Heart right ventricle (tissue), 16 donors: ENCODE results near the gene BUB1B. TPM values are rescaled to one million over a fixed set of nuclear protein-coding genes. Genes with fewer than 3 reads are reported as not detected.
"Not testable (repeated sequence)": the region's sequence is repeated elsewhere in the genome, so short reads cannot be mapped to it uniquely, and the experiment has no call there.

ENCODE experiments used
- ATAC-seq, 8 donors: fragments of 200-7000 bp; cut with Tn5 transposase; one replicate each; pipeline ENCODE4 v1.9.1; 2020; ENCODE audit warnings: mild to moderate bottlenecking in 8 of 8, moderate library complexity in 8 of 8, moderate number of reproducible peaks in 1 of 8
- DNase-seq, 2 donors: peaks; one replicate each; pipeline ENCODE4 v3.0.0-alpha.2; 2020
- H3K27ac ChIP-seq, 10 donors: fragments of 200-600 bp; sonication (generic) in 2 of 10; one replicate each; pipeline versions ENCODE4 v1.5.0 to v1.8.0; 2020 to 2022; ENCODE audit warnings: mild to moderate bottlenecking in 3 of 10
- H3K27me3 ChIP-seq, 7 donors: fragments of 200-600 bp; one replicate each; pipeline ENCODE4 v1.8.0; 2021 to 2022; ENCODE audit warnings: mild to moderate bottlenecking in 2 of 7
- H3K36me3 ChIP-seq, 9 donors: fragments of 200-600 bp; sonication (generic) in 1 of 9; one replicate each; pipeline versions ENCODE4 v1.5.0 to v1.8.0; 2020 to 2022; ENCODE audit warnings: mild to moderate bottlenecking in 2 of 9
- H3K4me1 ChIP-seq, 9 donors: fragments of 200-600 bp; sonication (generic) in 1 of 9; one replicate each; pipeline versions ENCODE4 v1.5.0 to v1.8.0; 2020 to 2022; ENCODE audit warnings: mild to moderate bottlenecking in 4 of 9
- H3K4me3 ChIP-seq, 10 donors: fragments of 200-600 bp; sonication (generic) in 2 of 10; one replicate each; pipeline versions ENCODE4 v1.5.0 to v1.8.0; 2020 to 2022; ENCODE audit warnings: mild to moderate bottlenecking in 7 of 10, moderate library complexity in 2 of 10
- H3K9me3 ChIP-seq, 11 donors: fragments of 200-600 bp in 10 of 11; sonication (generic) in 2 of 11; one replicate each; pipeline versions ENCODE4 v1.5.0 to v1.8.0; 2013 to 2022; ENCODE audit warnings: mild to moderate bottlenecking in 2 of 11, control low read depth in 1 of 11, moderate library complexity in 1 of 11
- WGBS, 2 donors: extraction: QIAGEN DNeasy Blood & Tissue Kit; methylation state at CpG; one replicate each; pipeline ENCODE4 v1.1.7; 2013; ENCODE audit warnings: inconsistent platforms in 1 of 2; 5-methylcytosine and 5-hydroxymethylcytosine counted together
- intact Hi-C, 10 donors: fragments of 100-400 bp; cut with DNase I; formaldehyde crosslinking; loops; one replicate each; pipeline versions ENCODE4 v1.11.1 to v1.14.2; 2022
- long read RNA-seq, 3 donors: library from polyadenylated mRNA; unstranded; transcript quantifications; one replicate each; pipeline ENCODE4 v2.0.0, GENCODE V29; 2020 to 2021
- polyA plus RNA-seq, 2 donors: library from polyadenylated mRNA; stranded (reverse); fragments of 200-250 nt; gene quantifications; one replicate each; pipeline ENCODE4 v1.2.3, GENCODE V29; 2013
- total RNA-seq, 10 donors: library from RNA; stranded (reverse); fragmentation: NEBNext Ultra II Directional in 3 of 10; extraction: Animal tissue kit (Norgen Biotek cat#: 25700) in 3 of 10; gene quantifications; one replicate each; pipeline versions ENCODE4 v1.2.1 to v1.2.4, GENCODE V29; 2021 to 2023
- TF ChIP-seq, protein P1 (sequence below), 9 donors: fragments of 200-600 bp; sonication (generic) in 2 of 9; IDR thresholded peaks; one replicate each; pipeline versions ENCODE4 v1.5.0 to v1.8.0; 2021 to 2022; ENCODE audit warnings: antibody characterized with exemption in 9 of 9, mild to moderate bottlenecking in 5 of 9, moderate library complexity in 1 of 9
- donor health status: Arrhythmogenic right ventricular cardiomyopathy.
- donor health status: ischemic (EF 13 %, LVEDD 7.1; RV severe dilation, severe dysfunction).
- donor health status: healthy with polysubstance abuse.
- donor health status: DM: no; HTN: yes; CAD: no.
- donor health status: DM: no; HTN: no; CAD: no.
- donor health status: ischemic (EF 25% LVEDD 6.9; RV normal size, moderate dysfunction).
- donor health status: ischemic (EF 25% LVEDD 5.7; RV mildly dilated, moderate dysfunction).
- donor health status: healthy.
- donor health status: DM: yes; HTN: yes; CAD: no.
- donor health status: Ischemic cardiomyopathy.
- donor health status: ischemic (EF 35%, LVEDD 5.7; RV mildly dilated, moderate dysfunction).
- donor health status: nonischemic (EF 11% LVEDD 7.7; RV severe dilation, severe dysfunction).
- donor health status: DM: yes; HTN: yes; CAD: no.
- donor health status: PGD.
- donor health status: ischemic (EF 29% LVEDD 5.4; RV normal size, mild dysfunction).
- donor health status: nonischemic (EF 23%, LVEDD 6.1; RV moderate dilation, normal function).

Gene BUB1B
- total RNA-seq (1 to 10 TPM in 6 of 10 donors, under 1 TPM in 4; 0.42 to 5.1 (median 1.3) TPM), polyA plus RNA-seq (under 1 TPM; 0.17 to 0.80 TPM)
- long read RNA-seq, donor 1, partial matches to known transcripts = 0 of 1 reads
- long read RNA-seq, donor 1, other reads (novel, unspliced or antisense) = 0 of 1 reads
- long read RNA-seq, donor 2 = 0 reads
- long read RNA-seq, donor 3 = 0 reads

DNA sequence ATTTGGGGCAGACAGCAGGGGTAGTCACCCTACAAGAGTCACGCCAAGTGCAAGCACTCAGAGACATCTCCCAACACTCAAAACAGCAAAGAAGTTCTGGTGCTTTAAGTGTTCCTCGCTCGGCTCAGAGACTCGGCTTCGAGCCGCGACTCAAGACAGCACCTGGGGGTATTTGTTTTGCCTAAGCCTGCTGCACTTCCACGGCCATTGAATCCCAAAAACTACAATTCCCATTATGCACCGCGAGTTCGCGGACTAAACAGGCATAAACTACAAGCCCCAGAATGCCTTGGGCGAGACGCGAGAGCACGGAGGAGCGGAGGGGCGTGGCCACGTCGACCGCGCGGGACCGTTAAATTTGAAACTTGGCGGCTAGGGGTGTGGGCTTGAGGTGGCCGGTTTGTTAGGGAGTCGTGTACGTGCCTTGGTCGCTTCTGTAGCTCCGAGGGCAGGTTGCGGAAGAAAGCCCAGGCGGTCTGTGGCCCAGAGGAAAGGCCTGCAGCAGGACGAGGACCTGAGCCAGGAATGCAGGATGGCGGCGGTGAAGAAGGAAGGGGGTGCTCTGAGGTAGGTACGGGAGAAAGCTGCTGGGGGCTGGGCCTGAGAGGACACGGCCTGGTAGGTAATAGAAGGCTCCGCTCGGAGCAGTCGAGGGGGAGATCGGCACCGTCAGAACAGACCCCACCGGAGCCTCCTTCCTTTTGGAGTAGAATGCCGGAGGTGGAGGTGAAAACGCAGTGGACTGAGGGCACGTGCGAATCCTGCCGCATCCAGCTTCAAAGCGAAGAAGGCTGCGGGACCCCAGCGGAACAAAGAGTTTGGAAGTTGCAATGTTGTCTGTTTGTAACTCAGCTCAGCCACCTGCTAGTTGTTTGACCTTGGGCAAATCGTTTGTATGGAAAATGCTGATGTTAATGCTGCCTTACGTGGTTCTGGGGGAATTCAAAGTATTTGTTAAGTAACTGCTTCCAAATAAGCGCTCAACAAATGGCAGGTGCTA lies at the start of gene BUB1B:
TSS of gene BUB1B (plus strand) at position 381 of the 1,000 bp plus-strand sequence. CDS start at position 533, 152 bp downstream.
- H3K4me1 ChIP-seq = peaks cover 0 to 30% (median 10%) of the 10 kb centered on the region in 9 donors
- intact Hi-C loops = loop anchor here in 5 of 10 donors (5.0 kb wide), 3 partner anchors 54 to 119 kb away; partner anchors contain the start of gene BMF (in 3 of the 5)
- peaks cover 0 to 14% (median 0%) of the 10 kb centered on the region in 9 donors for H3K36me3 ChIP-seq
- no peaks in the 10 kb centered on the region for H3K27me3 ChIP-seq
- ATAC-seq = peak; percentile 94 to 99 (median 98)
- peak; percentile 89 to 96 for DNase-seq
- H3K27ac ChIP-seq = peak within 1 kb of the TSS in 1 of 10 donors; percentile 24
- H3K4me3 ChIP-seq = peak within 1 kb of the TSS; percentile 32 to 66 (median 58)
- no peaks in the 10 kb centered on the region for H3K9me3 ChIP-seq
- TF ChIP-seq, protein P1, sequence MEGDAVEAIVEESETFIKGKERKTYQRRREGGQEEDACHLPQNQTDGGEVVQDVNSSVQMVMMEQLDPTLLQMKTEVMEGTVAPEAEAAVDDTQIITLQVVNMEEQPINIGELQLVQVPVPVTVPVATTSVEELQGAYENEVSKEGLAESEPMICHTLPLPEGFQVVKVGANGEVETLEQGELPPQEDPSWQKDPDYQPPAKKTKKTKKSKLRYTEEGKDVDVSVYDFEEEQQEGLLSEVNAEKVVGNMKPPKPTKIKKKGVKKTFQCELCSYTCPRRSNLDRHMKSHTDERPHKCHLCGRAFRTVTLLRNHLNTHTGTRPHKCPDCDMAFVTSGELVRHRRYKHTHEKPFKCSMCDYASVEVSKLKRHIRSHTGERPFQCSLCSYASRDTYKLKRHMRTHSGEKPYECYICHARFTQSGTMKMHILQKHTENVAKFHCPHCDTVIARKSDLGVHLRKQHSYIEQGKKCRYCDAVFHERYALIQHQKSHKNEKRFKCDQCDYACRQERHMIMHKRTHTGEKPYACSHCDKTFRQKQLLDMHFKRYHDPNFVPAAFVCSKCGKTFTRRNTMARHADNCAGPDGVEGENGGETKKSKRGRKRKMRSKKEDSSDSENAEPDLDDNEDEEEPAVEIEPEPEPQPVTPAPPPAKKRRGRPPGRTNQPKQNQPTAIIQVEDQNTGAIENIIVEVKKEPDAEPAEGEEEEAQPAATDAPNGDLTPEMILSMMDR (IDR thresholded peaks at IDR 0.05) = peak in 1 of 9 donors; percentile 5
- WGBS, 2 donors = 2% methylated on average over 54 of the region's 54 CpGs

GRCh38 chr15:40111888-40112287 lies 49.0 kb upstream of the BUB1B start:
- 68 to 83% methylated on average over 2 of the region's 2 CpGs for WGBS, 2 donors
- intact Hi-C loops = loop anchor here in 2 of 10 donors (5.0 to 10.0 kb wide), 3 partner anchors 45 to 163 kb away; no protein-coding TSS in a partner anchor
- ATAC-seq = no peak

DNA sequence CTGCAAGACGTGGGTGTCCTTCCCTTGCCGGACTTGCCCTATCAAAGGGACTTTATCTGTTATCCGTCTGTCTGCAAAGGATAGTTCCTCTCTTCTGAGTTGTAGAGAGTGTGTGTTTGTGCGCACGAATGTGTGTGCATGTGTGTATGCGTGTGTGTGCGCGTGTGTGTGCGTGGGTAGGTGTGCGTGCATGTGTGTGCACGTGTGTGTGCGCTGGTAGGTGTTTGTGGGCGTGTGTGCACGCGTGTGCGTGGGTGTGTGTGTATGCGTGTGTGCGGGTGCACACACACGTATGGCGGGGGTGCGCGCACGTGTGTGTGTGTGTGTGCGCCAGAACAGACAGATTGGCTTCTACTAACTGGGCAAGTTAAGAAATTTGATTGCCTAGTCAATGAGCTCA lies 48.1 kb upstream of the BUB1B start:
- intact Hi-C loops = loop anchor here in 2 of 10 donors (5.0 to 10.0 kb wide), 3 partner anchors 45 to 162 kb away; no protein-coding TSS in a partner anchor
- Histone ChIP-seq H3K27me3 (peaks cover 0 to 8% (median 0%) of the 10 kb centered on the region in 7 donors), H3K4me3 (no peak overlapping the region), H3K27ac (no peak overlapping the region), H3K9me3 (no peaks in the 10 kb centered on the region), H3K36me3 (no peaks in the 10 kb centered on the region), H3K4me1 (peaks cover under 1 to 19% (median 7%) of the 10 kb centered on the region in 9 donors)
- no peak for DNase-seq
- ATAC-seq = no peak
- 82 to 85% methylated on average over 23 to 24 of the region's 24 CpGs for WGBS, 2 donors
- TF ChIP-seq, protein P1 (IDR thresholded peaks at IDR 0.05) = no peak

More at GRCh38 chr15:40111888-40112287, 49.0 kb upstream of the BUB1B start:
- Histone ChIP-seq H3K27me3 (peaks cover 0 to 8% (median 0%) of the 10 kb centered on the region in 7 donors), H3K27ac (no peak overlapping the region), H3K9me3 (no peaks in the 10 kb centered on the region), H3K36me3 (no peaks in the 10 kb centered on the region), H3K4me1 (peaks cover 3 to 27% (median 12%) of the 10 kb centered on the region in 9 donors), H3K4me3 (no peak overlapping the region)
- TF ChIP-seq, protein P1 (IDR thresholded peaks at IDR 0.05) = no peak
- no peak for DNase-seq

GRCh38 chr15:40114218-40114617 lies 46.7 kb upstream of the BUB1B start:
- intact Hi-C loops = loop anchor here in 2 of 10 donors (5.0 to 10.0 kb wide), 3 partner anchors 43 to 161 kb away; no protein-coding TSS in a partner anchor
- ATAC-seq = no peak

DNA sequence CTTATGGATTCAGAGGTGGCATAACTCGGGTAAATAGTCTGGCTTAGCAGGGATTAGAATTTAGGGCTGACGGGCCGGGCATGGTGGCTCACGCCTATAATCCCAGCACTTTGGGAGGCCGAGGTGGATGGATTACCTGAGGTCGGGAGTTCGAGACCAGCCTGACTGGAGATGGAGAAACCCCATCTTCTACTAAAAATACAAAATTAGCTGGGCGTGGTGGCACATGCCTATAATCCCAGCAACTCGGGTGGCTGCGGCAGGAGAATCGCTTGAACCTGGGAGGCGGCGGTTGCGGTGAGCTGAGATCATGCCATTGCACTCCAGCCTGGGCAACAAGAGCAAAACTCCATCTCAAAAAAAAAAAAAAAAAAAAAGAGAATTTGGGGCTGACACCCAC lies 45.8 kb upstream of the BUB1B start:
- not testable (repeated sequence) for H3K4me1 ChIP-seq, H3K9me3 ChIP-seq, H3K4me3 ChIP-seq, H3K27ac ChIP-seq, H3K27me3 ChIP-seq, DNase-seq, ATAC-seq, H3K36me3 ChIP-seq
- intact Hi-C loops = loop anchor here in 2 of 10 donors (10.0 kb wide), 2 partner anchors 90 to 160 kb away; no protein-coding TSS in a partner anchor
- WGBS, 2 donors = 95% methylated on average over 14 of the region's 14 CpGs

More at GRCh38 chr15:40114218-40114617, 46.7 kb upstream of the BUB1B start:
- H3K9me3 ChIP-seq = no peaks in the 10 kb centered on the region
- H3K27me3 ChIP-seq = peaks cover 0 to 8% (median 0%) of the 10 kb centered on the region in 7 donors
- no peak overlapping the region for H3K4me3 ChIP-seq
- no peaks in the 10 kb centered on the region for H3K36me3 ChIP-seq
- peaks cover 0 to 11% (median 4%) of the 10 kb centered on the region in 9 donors for H3K4me1 ChIP-seq
- WGBS, 2 donors = 89 to 94% methylated on average over 2 of the region's 2 CpGs
- no peak overlapping the region for H3K27ac ChIP-seq
- DNase-seq = no peak
- TF ChIP-seq, protein P1 (IDR thresholded peaks at IDR 0.05) = no peak
